Lung microvascular endothelial cell (primary cell): ENCODE measurements around the gene THAP5. TPM values are rescaled to one million over a fixed set of nuclear protein-coding genes. Genes with fewer than 3 reads are reported as not detected.

Experiments used
- DNase-seq, 2 donors: peaks; one replicate each; pipeline versions ENCODE4 v3.0.0 to v3.0.0-alpha.2; 2010; ENCODE audit warnings: low read depth in 2 of 2
- total RNA-seq: library from RNA; depleted of rRNA; stranded (reverse); fragments of >200 nt; gene quantifications from 2 replicates; pipeline ENCODE4 v1.2.1, GENCODE V29; 2014

Gene THAP5, protein sequence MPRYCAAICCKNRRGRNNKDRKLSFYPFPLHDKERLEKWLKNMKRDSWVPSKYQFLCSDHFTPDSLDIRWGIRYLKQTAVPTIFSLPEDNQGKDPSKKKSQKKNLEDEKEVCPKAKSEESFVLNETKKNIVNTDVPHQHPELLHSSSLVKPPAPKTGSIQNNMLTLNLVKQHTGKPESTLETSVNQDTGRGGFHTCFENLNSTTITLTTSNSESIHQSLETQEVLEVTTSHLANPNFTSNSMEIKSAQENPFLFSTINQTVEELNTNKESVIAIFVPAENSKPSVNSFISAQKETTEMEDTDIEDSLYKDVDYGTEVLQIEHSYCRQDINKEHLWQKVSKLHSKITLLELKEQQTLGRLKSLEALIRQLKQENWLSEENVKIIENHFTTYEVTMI
- 8.1 and 11.5 TPM in 2 replicates for total RNA-seq

DNA sequence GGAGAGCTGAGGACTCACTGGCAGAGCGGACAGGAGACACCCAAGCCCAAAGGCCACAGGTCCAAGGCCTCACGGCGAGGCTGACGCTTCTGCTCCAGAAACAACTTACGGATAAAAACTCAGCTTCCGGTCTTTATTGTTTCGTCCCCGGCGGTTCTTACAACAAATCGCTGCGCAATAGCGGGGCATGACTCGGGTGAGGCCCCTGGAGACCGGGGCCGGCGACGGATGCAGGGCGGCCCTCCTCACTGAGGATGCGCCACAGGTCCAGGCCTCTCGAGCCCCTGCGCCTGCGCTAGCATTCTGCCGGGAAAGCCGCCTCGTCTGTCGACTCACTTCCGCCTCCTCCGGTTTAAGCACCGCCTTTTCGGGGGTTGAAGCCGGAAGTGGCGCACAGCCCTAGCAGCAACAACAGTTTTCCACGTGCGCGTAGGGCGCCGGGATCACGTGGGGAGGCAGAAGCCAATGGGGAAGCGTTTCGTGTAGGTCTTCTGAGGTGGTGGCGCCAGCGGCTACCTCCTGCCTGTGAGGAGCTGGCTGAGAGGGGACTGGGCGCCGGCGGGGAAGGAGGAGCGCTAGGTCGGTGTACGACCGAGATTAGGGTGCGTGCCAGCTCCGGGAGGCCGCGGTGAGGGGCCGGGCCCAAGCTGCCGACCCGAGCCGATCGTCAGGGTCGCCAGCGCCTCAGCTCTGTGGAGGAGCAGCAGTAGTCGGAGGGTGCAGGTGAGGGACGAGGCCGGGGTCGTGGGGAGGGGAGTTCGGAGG is at the start of gene THAP5, which contains the start of gene DNAJB9:
TSS of gene THAP5 (minus strand) at position 326 of the 765 bp plus-strand sequence. CDS start at position 189, 137 bp downstream.
TSS of gene DNAJB9 (plus strand) at position 494 of the 765 bp plus-strand sequence. CDS start 1,853 bp downstream, outside the sequence.
- peak; percentile 100 for DNase-seq

DNA sequence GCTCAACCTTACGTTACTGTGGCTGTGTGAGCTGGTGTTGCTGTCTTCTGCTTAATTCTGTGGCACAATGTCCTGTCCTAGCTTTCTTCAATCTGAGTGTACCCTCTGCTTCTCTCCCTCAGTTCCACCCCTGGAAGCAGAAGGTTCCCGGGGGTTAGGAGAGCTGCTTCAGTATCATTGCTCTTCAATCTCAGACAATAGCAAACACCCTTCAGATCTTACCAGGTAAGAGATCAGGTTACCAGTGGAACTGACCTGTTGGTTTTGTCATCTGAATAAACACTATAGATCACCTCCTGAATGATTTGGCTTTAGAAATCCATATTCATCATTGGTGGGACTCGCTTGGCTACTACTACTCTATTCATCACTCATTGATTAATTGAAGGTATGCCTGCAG is 48.5 kb upstream of the THAP5 start:
- no peak for DNase-seq

DNA sequence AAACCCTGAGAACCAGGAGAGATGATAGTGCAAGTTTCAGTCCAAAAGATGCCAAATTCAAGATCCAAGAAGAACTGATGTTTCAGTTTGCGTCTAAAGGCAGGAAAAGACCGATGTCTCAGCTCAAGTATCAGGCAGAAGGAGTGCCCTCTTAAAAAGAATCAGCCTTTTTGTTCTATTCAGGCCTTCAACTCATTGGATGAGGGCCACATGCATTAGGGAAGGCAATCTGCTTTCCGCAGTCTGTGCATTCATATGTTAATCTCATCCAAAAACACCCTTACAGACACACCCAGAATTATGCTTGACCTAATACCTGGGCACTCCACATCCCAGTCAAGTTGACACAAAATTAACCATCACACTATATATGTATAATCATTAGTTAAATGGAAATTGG is 45.4 kb upstream of the THAP5 start:
- DNase-seq: no peak

DNA sequence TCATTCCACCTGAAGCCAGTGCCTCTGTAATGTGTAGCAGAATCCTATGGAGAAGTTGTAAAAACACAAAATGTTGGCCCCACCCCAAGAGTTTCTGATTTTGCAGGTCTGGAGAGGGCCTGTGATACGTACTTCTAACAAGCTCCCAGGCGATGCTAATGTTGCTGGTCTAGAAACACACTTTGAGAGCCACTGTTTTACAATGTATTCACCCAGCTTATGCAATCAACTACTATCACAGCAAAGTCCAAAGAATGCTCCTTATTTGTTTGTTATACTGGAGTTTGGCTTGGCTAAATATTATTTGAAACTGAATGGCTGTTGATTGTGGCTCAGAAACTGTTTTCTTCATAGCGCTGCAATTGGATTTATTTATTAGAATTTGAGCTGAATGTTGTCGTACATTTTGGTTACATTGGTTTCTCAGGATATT is 44.5 kb upstream of the THAP5 start:
- DNase-seq: no peak

DNA sequence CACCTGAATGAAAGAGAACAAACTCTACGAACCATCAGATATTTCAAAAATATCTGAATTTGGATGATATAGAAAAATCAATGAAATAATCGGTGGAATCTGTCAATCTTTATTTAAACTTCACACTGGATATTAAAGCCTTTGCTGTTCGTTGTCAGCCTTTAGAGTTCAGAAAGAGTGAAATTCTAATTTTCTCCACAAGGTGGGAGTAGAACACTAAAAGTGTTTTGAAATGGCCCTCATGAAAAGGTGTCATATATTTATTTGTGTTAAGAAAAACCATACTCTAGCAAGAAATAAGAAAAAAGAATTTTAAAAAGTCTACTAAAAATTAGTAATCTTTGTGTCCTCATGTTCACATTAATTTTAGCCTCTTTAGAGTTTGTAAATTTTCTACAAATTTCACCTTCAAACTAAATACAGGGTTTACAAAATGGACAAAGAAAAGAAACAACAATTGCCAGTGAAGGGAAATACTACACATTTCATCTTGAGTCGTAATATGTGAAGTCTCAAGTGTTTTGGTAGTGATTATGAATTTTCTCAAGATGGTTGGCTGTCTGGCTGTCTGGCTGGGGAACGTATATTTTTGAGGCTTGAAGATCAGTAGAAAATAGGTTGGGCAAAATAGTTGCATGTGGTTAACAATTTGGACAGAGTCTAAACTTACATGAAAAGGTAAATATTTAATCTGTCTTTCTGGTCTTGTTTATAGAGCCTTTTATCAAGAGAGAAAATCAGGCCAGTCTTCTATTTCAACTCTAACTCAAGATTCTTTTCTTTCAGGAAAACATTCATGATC is 43.8 kb upstream of the THAP5 start:
- peak; percentile 45 to 60 for DNase-seq

DNA sequence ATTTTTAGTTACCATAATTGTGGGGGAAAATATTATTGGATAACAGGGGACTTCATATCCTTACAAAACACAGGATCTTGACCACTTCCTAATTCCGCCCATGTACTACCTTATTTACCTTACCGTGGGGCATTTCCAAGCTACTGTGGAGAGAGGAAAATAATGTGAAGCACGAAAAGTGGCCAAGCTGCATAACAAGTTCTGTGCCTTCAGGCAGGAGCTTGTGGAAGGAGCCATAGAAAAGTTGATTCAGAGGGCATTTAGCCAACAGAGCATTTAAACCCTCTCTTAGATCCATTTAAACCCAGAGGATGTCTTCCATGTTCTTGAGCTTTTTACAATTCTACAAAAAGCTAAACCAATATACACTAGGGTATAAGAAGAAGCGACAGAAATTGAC is 41.8 kb upstream of the THAP5 start:
- DNase-seq: no peak

DNA sequence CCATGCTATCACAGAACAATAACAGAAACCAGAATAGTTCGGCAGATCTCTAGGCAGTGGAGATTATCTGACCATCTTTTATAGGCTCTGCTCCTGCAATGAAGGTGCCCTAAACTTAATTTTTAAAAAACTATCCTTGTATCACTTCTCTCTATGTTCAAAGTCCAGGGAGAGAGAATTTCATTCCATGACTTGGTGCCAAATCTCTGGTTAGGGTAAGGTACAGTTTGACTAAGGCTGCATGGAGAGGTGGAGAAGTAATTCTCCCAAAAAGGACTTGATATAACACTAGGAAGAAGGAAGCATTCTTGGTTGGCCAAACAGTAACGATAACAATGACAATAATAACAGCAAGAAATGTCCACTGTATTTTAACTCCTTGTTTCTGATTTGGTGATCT is 40.1 kb upstream of the THAP5 start:
- DNase-seq: no peak

DNA sequence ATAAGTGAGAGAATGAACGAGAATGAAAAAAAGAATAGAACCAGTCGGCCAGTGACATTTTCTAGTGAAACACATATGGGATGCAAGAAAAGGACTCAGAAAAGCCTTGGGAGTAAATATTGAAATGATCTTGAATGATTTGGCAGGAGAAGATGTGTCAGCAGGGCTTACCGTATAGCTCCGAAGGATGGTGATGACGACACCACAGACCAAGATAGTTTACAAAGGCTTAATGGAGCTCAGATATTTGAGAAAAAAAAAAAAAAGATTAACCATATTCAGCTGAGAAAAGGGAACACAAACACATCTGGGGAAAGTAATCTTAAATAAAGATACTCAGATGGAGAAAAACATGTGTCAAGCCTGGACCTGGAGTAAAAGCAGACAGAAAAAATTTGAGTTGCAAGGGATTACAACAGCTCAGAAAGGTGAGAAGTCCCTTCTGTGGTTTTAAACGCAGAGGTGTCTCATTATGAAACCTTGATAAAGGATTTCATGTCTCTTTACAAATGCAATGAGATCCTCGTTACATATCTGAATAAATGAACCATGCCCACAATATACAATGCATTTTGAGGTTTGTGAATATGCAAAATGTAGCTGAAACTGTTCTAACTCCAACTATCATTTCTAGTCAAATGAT is 36.2 kb upstream of the THAP5 start:
- DNase-seq: no peak

DNA sequence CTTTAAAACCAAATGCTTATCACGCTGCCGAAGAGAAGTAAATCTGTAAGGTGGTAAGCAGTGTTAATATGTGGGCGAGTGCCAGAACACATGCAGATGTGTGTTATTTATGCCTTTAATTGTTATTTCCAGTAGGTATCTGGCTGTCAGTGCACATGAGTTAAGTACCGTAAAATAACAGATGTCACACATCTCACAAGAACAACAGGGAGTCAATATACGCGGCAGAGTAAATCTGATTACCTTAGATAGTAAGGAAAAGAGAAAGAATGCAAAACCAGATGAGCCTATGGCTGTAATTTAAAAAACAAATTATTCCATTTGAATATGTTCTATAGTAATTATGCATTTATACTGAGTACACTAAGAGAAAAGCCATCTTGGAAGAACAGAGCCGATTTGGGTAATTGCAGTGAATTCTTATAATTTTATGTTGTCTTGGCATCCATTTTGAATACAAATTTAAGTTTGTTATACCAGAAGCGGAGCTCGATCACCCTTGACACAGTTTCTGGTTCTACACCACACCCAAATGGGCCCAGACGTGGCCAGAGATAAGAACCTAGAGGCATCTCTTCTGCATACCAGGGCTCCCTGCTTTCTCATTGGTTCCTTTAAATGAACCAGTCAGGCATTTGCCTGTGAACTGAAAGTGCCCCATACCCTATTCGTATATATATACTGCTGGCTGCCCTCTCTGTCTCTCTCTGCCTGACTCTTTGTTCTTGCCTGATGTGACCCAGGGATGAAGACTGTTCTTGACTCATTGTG is 35.0 kb upstream of the THAP5 start:
- no peak for DNase-seq

DNA sequence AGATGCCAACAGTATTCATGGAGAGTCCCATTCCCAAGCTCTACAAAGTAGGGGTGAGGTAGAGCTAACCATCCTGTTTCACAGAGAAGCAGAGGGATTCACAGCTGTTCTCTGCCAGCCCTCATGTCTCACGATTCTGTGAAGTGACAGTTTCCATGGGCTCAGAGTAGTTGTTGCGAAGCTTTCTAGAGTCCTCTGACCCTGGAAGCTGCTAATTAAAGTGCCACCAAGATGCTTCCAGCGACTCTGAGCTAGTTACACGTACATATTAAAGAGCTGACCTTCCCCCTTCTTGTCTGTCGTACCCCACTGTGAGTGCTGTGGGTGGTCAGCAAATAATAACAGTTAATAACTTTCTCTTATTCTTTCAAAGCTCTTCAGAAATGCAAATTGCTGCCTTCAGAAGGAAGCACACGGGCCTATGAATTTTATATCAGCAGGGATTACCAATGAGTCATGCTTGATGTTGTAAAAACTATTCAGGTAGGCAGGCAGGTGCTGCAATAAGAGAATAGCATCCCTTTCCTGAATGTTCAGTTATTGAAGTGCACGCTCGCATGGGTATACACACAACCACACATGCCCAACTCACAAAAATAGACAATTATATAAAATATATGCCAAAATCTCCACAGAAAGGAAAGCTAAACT is 34.3 kb upstream of the THAP5 start:
- DNase-seq: no peak

DNA sequence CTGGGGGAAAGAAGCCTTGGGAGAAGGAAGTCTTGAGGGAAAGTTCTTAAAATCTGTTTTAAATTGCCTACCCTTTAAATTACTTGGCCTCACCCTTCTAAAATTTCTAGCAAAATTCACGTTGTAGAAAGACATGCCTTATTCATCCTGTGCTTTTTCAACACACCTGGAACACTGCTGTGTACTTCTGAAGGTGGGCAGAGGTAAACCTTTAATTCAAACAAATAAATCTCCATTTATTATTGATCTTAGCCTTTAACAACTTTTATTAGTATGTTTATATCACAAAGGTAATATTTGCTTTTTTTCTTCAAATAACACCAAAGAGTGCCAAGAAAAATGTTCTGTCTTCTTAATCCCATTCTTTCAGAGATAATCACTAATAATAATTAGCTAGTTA is 30.9 kb upstream of the THAP5 start:
- no peak for DNase-seq

DNA sequence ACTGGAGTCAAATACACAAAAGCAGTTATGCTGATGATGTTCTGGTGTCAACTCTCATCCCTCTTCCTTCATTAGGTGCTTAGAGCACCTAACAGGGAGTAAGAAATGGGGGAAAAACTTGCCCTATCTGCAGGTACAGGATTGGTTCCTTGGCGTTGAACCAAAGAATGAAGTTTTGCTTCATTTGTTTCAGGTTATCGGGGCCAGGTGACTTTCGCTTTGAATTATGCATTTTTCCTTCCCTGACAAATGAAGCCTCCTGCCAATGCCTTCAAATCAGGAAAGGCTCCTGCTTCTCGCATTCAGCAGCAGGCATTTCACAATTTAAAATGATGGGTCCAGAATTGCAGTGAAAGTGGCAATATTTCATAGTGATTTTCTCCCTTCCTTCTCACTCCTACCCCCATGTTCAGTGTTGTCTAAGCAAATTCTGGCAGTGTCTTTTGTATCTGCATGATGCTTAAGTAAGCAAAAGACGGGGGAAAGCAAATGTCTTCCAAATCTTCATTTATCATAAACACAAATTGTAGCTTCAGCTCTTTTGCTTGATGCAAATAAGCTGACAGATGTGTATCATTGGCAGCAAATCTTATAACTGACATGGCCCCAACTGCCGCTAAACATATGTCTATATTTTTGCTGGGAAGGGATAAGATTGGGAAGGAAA is 29.5 kb upstream of the THAP5 start:
- no peak for DNase-seq

DNA sequence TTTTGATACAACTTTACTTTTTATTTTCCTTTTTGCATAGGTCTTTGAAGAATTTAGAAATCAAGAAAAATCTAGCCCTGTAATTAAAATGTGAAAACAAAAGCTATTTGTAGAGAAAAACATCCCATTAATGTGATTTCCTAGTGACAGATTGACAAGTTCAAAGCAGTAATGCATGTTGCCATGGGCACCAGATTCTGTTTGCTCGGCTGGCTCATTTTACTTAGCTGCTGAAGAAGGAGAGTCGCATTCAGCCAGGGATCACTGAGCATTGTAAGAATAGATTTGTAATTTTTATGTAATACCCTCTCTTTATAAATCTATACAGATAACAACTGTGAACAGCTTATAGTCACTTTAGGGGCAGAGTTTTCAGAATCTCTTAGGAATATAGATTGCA is 28.6 kb upstream of the THAP5 start:
- DNase-seq: no peak

DNA sequence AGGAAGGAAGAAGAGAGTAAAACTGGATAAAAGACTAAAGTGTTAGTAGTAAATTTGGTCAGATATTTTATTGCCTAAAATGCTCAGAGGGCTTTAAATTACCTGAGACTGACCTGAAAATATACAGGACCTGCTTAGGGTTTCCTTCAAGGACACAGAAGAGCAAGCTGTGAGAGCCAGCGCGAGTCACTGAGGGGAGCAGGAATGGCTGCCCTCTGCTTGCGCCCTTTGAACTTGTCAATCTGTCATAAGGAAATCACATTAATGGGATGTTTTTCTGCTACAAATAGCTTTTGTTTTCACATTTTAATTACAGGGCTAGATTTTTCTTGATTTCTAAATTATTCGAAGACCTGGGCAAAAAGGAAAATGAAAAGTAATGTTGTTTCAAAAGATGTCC is 27.1 kb upstream of the THAP5 start:
- no peak for DNase-seq

DNA sequence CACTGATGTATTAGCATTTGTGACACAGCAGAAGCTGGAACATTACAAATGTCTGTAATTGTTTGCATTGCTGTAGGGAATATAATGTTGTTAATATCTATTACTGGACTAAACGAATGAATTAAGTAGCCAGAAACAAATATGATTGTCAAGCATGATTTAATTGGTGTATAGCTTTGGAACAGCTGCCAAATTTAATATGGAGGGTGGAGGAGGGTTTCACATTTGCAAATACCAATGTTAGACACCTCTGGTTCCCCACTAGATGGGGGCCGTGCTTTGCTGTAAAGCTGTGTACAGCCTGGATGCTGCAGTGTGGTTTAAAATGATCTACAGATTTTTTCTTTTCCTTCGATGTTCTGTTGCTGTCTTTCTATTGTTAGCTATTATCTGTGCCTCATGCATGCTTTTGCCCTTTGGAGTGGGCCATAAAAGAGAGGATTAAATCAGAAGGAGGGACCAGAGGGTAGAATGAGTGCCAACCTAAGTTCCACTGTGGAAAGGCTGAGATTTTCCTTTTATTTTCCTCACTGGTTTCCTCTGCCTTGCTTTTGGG is 23.2 kb upstream of the THAP5 start:
- DNase-seq: peak in 1 of 2 donors; percentile 11

DNA sequence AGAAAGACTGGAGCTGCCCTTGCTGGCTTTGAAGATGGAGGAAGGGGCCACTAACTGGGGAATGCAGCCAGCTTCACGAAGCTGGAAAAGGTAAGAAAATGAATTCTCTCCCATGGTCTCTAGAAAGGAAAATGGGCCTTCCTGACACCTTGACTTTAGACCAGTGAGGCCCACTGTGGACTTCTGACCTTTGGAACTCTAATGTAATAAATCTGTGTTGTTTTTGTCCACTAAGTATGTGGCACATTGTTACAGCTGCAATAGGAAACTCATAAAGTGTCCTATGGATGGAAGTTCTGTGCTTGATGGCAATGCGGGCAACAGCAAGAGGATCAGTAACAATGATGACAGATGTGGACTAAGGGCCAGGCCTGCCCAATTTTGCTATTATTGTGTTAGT is 21.1 kb upstream of the THAP5 start:
- no peak for DNase-seq

DNA sequence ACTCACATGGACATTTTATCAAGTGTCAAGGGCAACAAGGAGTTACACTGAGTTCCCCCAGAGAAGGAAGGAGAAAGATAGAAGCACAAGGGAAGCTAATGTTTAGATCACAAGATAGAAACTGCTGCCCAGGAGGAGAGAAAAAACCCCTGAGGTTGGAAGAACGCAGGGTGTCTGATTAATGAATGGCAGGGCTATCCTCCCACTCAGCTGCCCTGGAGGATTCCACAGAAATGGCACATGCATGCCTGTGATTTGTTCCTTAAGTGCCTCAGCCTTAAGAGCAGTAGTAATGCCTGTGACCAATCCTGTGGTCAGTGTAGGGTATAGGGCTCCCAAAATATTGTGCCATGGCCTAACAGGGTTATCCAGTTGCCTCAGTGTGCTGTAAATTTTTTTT is 20.4 kb upstream of the THAP5 start:
- no peak for DNase-seq

DNA sequence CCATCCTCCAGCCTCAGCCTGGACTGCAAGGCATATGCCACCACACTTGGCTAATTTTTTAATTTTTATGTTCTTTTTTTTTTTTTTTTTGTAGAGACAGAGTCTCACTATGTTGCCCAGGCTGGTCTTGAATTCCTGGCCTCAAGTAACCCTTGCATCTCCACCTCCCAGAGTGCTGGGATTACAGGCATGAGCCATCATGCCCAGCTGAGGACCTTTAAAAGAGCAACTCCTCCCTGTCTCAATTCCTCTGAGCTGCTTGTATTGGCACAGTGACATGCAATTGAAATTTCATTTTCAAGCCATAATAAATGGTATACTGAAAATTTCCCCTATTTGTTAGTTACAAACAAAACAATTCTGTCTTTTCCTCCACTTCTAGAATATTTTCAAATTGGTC is 19.7 kb upstream of the THAP5 start:
- DNase-seq: no peak

DNA sequence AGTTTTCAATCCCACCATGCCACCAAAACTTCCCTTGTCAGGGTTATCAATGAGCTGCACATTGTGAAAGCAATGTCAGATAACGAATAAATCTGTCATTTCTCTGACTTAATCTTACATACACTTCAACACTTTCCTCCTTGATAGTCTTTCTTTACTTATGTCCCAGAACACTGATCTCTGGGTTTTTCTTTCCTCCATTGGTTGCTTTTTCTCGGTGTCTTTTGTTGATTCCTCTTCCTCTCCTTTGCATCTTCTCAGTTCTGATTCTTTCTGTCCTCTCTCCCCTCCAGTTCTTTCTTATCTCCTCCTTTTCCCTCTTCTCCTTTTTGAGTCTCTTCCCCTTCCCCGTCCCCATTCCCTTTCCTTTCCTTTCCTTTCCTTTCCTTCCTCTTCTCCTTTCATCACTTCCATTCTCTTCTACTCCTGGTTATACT is 16.8 kb upstream of the THAP5 start:
- no peak for DNase-seq
